Measurements from ENCODE around the gene SUN5.
"Not testable (repeated sequence)": the region's sequence is repeated elsewhere in the genome, so short reads cannot be mapped to it uniquely, and the experiment has no call there.

SUN5 gene, protein sequence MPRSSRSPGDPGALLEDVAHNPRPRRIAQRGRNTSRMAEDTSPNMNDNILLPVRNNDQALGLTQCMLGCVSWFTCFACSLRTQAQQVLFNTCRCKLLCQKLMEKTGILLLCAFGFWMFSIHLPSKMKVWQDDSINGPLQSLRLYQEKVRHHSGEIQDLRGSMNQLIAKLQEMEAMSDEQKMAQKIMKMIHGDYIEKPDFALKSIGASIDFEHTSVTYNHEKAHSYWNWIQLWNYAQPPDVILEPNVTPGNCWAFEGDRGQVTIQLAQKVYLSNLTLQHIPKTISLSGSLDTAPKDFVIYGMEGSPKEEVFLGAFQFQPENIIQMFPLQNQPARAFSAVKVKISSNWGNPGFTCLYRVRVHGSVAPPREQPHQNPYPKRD

GRCh38 chr20:33004141-33004751 lies at the start of gene SUN5:
TSS of gene SUN5 (minus strand) at chr20:33004433. CDS start at chr20:33004340, 93 bp downstream.
- DNase-seq (ENCODE audit: low spot score), result no peak

DNA sequence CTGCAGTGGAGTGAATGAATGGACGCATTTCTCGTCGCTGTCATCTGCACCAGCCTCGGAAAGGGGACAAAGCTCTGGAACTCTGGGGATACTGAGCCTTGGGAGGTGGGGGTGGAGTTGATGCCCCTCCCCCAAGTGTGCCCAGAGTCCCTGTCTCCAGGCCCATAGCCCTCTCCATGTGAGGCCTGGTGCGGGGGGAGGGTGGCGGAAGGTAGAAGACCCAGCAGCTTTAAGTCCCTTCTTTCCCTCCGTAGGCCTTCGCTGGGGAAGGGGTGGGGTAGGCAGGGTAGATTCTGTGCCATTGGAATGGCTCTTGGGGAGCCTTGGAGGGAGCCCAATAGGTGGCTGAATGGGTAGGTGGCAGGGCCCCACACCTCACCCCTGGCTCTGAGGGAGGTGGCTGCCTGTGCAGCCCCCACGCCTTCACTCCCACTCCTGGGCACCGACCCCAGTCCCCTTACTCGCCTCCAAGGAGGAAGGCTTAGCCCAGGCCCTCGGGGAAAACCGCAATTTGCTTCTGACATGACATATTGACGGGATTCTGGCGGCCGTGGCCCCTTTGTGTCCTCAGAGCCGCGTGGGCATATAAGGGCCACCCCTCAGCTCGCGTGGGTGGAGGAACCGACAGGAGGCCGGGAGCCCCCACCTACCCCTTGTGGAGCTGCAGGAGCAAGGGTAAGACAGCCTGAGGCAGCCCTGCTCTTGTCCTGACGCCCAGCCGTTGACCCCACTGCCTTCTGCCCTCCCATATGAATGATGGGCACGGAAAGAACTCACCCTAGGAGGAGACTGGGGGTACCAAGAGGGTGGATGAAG lies 49.3 kb upstream of the SUN5 start, which contains the start of gene BPIFB3:
Gene BPIFB3, plus strand, starts transcription at position 613 of the 816 bp plus-strand sequence. CDS start 1,533 bp downstream, outside the sequence.
- DNase-seq (ENCODE audit: low spot score), result no peak

DNA sequence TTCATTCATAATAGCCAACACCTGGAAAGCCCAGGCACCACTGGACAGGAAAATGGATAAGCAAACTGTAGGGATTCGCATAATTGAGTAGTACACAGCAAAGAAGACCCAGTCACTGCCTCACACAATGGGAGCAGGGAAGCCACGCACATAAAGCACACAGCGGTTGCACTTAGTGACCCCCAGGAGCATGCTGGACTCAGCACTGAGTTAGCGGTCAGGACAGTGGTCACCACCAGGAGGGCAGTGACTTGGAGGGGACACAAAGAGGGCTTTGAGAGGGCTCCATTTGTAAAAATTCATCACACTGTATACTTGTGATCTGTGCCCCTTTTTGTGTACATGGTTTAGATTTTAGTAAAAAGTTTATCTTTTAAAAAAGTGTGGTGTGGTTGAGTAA lies 47.1 kb upstream of the SUN5 start:
- DNase-seq (ENCODE audit: low spot score), result no peak

- DNase-seq (ENCODE audit: low spot score), result no peak
These were observed 42.2 kb upstream of the SUN5 start for GRCh38 chr20:33046412-33046811.

DNA sequence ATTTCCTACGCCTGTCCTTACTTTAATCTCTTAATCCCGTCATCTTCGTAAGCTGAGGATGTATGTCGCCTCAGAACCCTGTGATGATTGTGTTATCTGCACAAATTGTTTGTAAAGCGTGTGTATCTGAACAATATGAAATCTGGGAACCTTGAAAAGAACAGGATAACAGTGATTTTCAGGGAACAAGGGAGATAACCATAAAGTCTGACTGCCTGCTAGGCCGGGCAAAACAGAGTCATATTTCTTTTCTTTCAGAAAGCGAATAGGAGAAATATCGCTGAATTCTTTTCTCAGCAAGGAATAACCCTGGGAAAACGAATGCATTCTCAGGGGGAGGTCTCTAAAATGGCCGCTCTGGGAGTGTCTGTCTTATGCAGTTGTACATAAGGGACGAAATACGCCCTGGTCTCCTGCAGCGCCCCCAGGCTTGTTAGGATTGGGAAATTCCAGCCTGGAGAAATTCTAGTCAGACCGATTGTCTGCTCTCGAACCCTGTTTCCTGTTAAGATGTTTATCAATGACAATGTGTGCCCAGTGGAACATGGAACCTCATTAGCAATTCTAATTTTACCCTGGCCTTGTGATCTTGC lies 41.0 kb upstream of the SUN5 start:
- DNase-seq (ENCODE audit: low spot score), result not testable (repeated sequence)

- no peak for DNase-seq (ENCODE audit: low spot score)
These were observed 39.5 kb upstream of the SUN5 start for GRCh38 chr20:33043731-33044181.

- DNase-seq (ENCODE audit: low spot score), result no peak
These were observed 38.9 kb upstream of the SUN5 start for GRCh38 chr20:33042983-33043730.

- no peak for DNase-seq (ENCODE audit: low spot score)
These were observed 38.2 kb upstream of the SUN5 start for GRCh38 chr20:33042430-33042829.

- no peak for DNase-seq (ENCODE audit: low spot score)
These were observed 34.0 kb upstream of the SUN5 start for GRCh38 chr20:33038243-33038642.

GRCh38 chr20:33037456-33037855 lies 33.2 kb upstream of the SUN5 start:
- no peak for DNase-seq (ENCODE audit: low spot score)

DNA sequence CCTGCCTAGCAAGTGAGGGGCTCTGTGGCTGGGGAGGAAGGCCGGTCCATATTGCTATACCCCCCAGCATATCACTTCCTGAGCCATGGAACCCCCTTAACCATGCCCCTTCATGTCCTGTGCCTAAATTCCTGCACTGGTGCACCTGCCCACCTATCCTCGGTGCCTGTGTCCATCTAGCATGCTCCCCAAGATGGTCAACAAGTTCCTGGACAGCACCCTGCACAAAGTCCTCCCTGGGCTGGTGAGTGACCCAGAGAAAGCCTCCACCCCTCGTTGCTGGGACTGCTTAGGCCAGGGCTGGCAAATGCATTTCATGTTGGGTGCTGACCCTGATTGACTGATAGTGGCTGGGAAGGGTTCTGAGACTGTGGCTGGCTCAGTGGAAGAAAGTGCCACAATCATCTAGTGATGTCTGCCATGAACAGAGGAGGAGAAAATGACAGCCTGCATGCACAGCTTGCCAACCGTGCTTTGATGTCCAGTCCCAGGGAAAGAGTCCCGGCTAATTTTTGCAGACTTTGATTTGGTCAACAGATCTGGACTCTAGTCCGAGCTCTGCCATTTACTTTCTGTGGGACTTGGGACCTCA lies 30.8 kb upstream of the SUN5 start:
- no peak for DNase-seq (ENCODE audit: low spot score)

GRCh38 chr20:33034115-33034514 lies 29.9 kb upstream of the SUN5 start:
- DNase-seq (ENCODE audit: low spot score), result no peak

DNA sequence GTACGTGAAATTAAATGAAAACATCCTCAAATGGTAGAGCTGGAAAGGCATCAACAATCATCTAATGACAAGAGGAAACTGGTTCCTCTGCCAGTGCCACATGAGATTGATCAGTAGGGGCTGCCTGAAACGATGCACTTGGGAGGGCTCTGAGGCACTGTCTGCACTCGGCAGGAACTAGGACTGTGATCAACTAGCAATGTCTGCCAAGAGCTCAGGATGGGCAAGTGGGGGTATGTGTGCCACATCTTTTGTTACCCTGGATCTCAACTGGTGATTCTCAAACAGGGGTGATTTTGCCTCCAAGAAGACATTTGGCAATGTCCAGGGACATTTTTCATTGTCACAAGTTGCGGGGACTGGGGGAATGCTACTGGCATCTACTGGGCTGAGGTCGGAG lies 29.1 kb upstream of the SUN5 start:
- no peak for DNase-seq (ENCODE audit: low spot score)

GRCh38 chr20:33032555-33032954 lies 28.3 kb upstream of the SUN5 start:
- no peak for DNase-seq (ENCODE audit: low spot score)

DNA sequence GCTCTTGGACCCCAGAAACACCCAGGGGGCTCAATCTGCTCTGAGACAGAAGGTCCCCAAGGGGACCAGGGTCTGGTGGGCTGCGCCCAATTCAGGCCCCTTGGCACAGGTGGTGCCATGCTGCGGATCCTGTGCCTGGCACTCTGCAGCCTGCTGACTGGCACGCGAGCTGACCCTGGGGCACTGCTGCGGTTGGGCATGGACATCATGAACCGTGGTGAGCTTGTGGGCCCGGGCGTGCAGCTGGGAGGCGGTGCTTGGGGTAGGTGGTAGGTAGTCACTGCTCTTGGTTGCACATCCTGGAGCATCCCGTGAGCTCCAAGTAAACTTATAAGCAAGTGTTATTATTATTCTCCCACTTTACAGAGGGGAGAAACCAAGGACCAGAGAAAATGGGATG lies 27.3 kb upstream of the SUN5 start, which contains the start of gene BPIFB6:
Gene BPIFB6, plus strand, starts transcription at position 118 of the 400 bp plus-strand sequence. Its CDS starts 0 bp downstream, at position 118.
- no peak for DNase-seq (ENCODE audit: low spot score)

- DNase-seq (ENCODE audit: low spot score), result no peak
These were observed 26.3 kb upstream of the SUN5 start for GRCh38 chr20:33030569-33030968.

- no peak for DNase-seq (ENCODE audit: low spot score)
These were observed 25.8 kb upstream of the SUN5 start for GRCh38 chr20:33030076-33030475.

DNA sequence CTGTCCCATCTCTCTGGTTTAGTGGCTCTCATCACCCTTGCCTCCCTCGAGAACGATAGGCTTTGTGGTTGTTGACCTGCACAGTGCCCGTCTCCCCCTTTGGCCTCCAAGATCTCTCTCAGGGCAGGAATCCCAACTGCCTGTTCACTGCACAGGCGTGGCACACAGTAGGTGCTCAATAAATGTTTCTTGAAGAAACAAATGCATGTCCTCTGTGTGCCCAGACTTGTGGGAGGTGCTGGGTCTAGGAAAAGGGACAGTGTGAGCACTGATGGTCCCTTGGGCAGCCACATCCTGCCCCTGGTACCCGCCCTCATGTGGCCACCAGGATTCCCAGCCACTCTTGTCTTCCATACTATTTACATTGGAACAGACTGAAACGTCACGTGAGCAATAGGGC lies 24.6 kb upstream of the SUN5 start:
- no peak for DNase-seq (ENCODE audit: low spot score)

- DNase-seq (ENCODE audit: low spot score), result no peak
These were observed 23.8 kb upstream of the SUN5 start for GRCh38 chr20:33027769-33028751.
